RPMI7951 (cell line): ENCODE results near the gene LARGE2. TPM values are rescaled to one million over a fixed set of nuclear protein-coding genes. Genes with fewer than 3 reads are reported as not detected.

Experiments used
- DNase-seq: peaks from one replicate; pipeline ENCODE4 v3.0.0-alpha.2; 2012; ENCODE audit warnings: low read depth
- total RNA-seq: library from RNA; depleted of rRNA; stranded (reverse); fragments of >200 nt; shearing (Covaris generic); gene quantifications from 2 replicates; pipeline ENCODE4 v1.2.3, GENCODE V29; 2014

The LARGE2 gene
- total RNA-seq, 1 experiment from 2014 or later, result 0.12 TPM

DNA sequence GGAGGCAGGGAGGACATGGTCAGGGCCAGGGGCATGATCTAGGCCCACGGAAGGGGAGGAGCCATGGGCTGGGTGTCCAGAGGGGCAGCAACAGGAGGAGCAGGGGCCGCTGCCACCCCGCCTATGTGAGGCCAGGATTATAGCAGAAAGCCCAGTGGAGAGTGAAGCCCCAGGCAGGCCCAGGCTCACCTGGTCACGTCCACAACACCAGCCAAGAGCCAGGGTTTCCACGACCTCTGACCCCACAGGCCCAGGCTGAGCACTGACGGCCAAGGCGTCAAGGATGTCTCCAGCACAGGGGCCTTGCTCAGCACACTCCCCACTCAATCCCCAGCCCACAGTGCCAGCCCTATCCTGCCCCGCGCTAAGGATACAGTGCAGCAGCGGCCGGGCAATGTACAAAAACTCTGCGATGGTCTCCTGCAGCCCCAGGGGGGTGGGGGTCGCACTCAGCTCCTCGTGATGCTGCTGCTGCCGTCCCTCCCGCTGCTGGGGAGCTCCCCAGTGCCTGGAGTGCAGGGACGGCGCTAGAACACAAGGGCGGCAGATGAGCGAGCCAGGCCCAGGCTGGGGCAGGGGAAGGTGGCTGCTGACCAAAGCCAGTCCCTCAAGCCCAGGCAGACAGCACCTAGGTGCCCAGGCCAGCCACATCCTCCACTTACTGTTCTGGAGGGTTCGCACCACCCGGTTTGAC, 8.4 kb upstream of the LARGE2 start:
- DNase-seq, result no peak

- DNase-seq, result no peak
Measured at GRCh38 chr11:45915446-45915845, 7.0 kb upstream of the LARGE2 start.

DNA sequence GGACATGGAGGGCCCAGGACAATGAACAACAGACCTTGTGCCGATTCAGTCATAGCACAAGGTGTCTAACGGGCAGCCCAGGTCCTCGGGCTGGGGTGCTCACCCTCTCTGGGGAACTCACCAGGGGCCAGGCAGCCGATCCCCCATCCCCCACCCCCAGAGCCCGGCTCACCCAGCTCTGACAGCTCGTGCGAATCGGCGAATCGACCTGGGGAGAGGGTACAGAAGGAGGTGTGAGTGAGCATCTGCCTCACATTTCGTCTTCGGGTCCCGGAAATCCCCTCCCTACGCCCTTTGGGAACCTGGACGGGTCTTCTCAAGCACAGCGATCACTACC, 5.2 kb upstream of the LARGE2 start:
- DNase-seq, result no peak

DNA sequence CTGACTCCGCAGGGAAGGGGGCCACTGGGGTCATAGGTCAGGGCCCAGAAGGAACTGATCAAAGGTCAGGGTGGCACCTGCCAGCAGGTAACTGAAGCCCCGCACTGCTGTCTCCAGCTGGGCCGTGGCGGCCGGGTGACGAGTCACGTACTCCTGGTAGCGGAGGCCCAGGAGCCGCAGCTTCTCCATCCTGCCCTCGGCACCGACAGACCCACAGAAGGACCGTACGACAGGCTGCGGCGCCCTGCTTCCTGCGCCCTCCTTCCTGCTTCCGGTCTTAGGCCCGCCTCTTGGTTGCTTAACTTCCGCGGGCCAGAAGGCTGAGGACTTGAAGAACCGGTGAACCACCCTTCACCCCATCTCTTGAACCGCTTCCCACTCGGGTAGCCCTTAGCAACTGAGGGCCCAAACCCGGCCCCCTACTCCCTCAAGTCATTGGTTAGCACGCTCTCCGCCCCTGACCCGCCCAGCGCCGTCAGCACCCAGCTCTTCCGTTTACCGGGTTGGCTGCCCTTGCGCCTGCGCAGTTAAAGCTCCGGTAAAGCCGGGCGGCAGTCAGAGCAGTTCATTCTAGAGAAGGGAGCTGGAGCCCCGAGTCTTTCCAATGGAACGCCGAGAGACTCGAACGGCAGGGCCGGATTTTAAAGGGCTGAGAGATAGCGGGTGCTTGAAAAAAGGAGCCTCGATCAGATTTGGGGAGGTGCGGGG, 4.7 kb upstream of the LARGE2 start, which contains the start of gene PEX16:
PEX16 (minus strand) TSS at position 255 of the 708 bp plus-strand sequence; CDS start at position 189, 66 bp downstream.
- peak; percentile 97 for DNase-seq

DNA sequence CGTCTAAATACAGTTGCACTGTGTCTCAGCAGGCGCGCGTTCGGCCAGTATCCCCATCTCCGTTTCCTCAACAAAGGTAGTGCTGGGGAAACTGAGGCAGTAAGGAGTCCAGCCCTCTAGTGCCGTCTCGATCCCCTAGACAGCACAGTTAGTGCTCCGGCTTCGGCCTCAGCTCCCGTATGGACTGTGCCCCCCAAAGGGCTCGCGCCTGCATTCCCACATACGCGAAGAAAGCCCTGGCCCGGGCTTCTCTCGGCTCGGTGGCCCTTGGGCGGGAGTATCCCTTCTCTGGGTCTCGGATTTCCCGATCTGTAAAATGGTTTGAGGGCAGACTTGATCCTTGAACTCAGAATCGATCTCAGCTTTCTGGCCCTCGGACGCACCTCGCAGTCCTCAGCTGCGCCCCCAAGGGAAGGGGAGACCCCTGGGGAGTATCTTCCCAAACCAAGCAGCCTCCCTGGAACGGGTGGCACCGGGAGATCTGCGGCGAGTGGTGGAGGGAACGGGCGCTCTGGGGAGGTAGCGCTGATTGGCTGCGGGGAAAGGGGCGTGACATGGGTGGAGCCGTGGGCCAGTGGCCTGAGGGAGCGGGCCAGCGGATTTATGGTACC, 4.0 kb upstream of the LARGE2 start:
- DNase-seq, result peak; percentile 70

GRCh38 chr11:45918962-45919675, 3.3 kb upstream of the LARGE2 start:
- no peak for DNase-seq

DNA sequence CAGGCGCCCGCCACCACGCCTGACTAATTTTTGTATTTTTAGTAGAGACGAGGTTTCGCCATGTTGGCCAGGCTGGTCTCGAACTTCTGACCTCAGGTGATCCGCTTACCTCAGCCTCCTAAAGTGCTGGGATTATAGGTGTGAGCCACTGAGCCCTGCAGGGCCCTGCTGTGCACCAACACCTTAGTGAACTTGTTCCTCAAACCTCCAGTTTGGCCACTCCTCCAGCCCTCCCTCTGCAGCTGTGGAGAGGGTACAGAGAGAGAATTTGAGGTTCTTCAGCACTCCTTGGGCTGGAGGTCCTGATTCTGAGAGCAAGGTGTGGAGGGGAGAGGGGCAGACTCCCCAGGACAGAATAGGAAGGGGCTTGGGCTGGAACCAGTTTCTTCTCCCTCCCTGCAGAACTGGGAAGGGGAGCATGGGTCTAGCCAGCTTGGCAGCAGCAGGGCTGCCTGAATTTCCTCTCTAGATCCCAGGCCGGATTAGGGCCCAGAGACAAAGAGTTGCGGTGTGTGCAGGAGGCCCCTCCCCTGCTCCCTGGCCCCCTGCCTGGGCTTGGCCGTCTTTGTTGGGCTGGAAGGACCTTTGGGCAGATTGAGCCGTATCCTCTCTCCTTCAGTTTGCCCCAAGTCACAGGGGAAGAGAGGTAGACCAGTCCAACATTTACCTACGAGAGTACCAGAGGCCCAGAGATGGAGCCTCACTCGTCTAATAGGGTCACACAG, 2.5 kb upstream of the LARGE2 start:
- DNase-seq, result no peak

GRCh38 chr11:45920531-45921477, 1.7 kb upstream of the LARGE2 start:
- no peak for DNase-seq

GRCh38 chr11:45921561-45922424, 663 bp upstream of the LARGE2 start:
- no peak for DNase-seq

- no peak for DNase-seq
Measured at GRCh38 chr11:45924036-45924915, 1.8 kb downstream of the LARGE2 start.

DNA sequence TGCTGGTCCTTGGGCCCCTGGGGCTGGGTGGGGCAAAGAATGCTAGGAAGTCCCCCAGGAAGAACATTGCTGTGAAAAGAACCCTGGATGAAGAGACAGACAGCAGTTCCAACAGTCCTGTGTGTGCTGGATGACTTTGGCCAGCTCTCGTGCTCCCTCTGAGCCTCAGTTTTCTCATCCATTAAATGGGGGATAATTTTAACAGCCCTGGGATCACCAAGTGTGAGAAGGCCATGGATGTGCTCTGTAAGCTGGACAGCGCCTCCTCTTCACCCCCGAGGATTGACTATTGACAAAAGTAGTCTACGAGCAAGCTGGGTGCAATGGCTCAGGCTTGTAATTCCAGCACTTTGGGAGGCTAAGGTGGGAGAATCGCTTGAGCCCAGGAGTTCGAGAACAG, 2.5 kb downstream of the LARGE2 start:
- DNase-seq, result no peak

DNA sequence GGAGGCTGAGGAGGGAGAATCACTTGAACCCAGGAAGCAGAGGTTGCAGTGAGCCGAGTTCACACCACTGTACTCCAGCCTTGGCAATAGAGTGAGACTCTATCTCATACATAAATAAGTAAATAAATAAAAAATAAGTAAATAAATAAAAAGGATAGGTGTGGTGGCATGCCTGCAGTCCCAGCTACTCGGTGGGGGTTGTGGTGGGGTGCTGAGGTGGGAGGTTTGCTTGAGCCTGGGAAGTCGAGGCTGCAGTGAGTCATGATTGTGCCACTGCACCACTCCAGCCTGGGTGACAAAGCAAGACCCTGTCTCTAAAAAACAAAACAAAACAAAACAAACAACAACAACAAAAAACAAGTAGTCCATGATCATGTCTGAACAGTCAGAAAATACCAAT, 3.1 kb downstream of the LARGE2 start:
- DNase-seq, result no peak

GRCh38 chr11:45926001-45926401, 3.5 kb downstream of the LARGE2 start:
- no peak for DNase-seq

GRCh38 chr11:45926536-45927331, 4.3 kb downstream of the LARGE2 start:
- DNase-seq, result no peak

- DNase-seq, result no peak
Measured at GRCh38 chr11:45927332-45927683, 4.9 kb downstream of the LARGE2 start.

DNA sequence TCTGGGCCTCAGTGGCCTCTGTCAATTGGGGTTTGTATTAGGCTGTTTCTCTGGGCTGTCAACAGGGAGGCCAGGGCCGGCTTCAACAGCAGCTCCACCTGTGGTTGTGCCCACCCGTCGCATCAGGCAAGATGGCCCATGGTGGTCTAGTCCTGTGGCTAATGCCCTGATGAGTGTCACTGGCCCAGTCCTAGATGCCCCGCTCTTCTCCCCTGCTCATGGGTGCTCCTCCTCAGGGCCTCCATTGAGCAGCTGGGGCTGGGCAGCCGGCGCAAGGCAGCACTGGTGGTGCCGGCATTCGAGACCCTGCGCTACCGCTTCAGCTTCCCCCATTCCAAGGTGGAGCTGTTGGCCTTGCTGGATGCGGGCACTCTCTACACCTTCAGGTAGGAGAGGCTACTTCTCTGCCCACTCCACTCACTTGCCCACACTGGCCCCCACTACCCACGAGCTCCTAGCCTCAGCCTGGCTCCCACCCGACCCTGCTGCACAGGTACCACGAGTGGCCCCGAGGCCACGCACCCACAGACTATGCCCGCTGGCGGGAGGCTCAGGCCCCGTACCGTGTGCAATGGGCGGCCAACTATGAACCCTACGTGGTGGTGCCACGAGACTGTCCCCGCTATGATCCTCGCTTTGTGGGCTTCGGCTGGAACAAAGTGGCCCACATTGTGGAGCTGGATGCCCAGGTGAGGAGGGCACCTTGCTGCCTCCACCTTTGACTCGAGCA, 5.4 kb downstream of the LARGE2 start:
- no peak for DNase-seq

GRCh38 chr11:45928535-45929215, 6.2 kb downstream of the LARGE2 start:
- DNase-seq, result no peak
